ENCODE data around the gene AIFM2.

GRCh38 chr10:70142555-70142954 lies 9.9 kb upstream of the AIFM2 start:
- TF ChIP-seq CTCF (IDR thresholded peaks at IDR 0.05 in 8 of 11, conservative IDR thresholded peaks at IDR 0.05 in 3 of 11) (no peak), POLR2AphosphoS5 (IDR thresholded peaks at IDR 0.05) (no peak), POLR2A (IDR thresholded peaks at IDR 0.05) (no peak)
